HK-2 (cell line): ENCODE data around the gene CMTM3.

ENCODE experiments used
- DNase-seq: peaks from one replicate; pipeline ENCODE4 v3.0.0-alpha.2; 2018; ENCODE audit not compliant: unreplicated experiment

CMTM3 gene

DNA sequence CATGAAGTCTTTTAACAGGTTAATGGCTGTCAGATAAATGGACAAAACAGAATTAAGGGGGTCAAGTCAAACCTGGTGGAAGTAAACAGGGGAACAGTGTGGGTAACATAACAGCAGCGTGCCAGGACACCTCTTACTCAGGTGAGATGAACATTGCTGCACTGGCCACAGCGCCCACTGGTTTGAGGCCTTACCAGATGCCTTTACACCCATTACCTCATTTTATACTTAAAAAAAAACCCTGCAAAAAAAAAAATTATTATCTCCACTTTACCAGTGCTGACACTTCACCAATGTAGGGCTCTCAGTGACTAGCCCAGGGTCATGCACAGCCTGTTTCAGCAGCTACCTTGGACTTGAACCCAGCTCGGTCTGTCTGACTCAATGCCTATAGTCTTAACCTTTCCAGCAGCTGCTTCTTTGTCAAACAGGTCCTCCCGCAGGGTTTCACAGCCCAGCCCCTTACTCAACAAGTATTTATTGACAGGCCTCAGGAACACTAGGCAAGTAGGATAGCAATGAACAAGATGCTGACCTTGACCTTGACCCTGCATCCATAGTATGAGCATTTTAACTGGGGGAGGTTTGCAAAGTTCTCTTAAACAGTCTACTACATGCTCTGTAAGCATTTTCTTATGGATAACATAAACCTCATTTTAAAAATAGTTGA, 30.2 kb downstream of the CMTM3 start:
- DNase-seq: no peak

DNA sequence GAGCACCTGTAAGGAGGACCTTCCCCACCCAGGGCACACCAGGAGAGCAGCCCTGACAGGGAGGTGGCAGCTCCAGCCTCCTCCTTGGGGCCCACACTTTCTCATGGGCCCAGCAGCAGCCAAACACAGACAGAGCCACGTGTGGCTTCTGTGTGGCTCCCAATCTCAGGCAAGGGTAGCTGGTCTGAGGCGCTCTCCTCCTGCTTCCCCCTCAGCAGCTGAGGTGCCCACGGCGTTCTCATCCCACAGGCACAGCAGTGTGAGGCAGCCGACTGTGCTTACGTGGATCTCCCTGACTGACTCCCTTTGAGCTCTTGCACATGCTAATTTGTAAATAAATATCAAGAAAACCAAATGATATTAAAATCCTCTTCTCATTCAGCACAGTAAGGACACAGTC, 30.9 kb downstream of the CMTM3 start:
- DNase-seq: no peak

DNA sequence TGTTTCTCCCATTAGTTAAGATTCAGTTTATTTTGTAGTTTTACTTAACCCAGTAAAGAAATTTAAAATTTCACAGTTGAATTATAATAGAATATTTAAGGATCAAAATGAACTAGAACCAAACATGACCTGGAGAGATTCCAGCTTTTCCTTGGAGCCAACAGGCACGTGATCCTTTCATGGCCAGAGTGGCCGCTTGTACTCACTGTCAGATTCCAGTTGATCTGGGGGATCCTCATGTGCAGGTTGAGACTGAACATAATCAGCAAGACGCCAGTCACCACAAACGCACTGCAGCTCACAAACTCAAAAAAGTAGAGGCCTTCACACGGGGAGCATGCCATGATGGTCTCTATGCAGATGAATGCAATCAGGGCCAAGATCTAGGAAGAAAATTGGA, 31.7 kb downstream of the CMTM3 start:
- no peak for DNase-seq

DNA sequence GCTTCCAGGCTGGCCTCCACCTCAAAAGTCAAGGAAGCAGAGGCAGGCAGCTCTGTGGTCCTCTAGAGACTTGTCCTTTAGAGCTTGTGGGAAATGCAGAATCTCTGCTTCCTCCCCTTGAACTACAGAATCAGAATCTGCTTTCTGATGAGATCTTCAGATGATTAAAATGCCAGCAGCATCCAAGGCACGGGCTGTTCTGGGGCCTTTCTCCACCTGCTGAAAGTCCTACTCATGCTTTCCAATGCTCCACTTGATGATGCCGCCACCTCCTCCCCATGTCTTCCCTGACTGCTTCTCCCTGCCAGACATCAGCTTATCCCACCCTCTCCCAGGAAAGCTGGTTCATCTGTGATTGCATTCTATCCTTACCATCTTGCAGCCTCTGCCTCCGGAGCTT, 33.3 kb downstream of the CMTM3 start:
- DNase-seq: no peak

- DNase-seq: no peak
Measured at GRCh38 chr16:66639091-66639885, 34.8 kb downstream of the CMTM3 start.

- DNase-seq: no peak
Measured at GRCh38 chr16:66640724-66641314, 36.3 kb downstream of the CMTM3 start.

DNA sequence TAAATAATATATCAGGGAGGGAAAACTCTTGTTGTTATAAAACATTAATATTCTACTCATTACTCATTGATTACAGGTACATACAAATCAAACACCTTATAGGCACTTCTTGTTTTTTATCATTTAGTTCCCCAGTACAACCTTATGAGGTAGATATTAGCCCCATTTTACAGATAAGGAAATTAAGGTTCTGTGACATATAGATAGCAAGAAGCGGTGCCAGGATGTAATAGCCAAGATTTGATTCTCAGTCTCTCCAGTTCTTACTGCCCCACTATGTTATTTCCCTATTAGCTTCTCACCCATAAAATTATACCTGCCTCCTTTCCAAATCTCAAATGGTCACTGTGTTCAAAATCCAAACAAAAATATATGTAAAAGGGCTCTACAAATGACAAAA, 36.9 kb downstream of the CMTM3 start:
- DNase-seq: no peak

DNA sequence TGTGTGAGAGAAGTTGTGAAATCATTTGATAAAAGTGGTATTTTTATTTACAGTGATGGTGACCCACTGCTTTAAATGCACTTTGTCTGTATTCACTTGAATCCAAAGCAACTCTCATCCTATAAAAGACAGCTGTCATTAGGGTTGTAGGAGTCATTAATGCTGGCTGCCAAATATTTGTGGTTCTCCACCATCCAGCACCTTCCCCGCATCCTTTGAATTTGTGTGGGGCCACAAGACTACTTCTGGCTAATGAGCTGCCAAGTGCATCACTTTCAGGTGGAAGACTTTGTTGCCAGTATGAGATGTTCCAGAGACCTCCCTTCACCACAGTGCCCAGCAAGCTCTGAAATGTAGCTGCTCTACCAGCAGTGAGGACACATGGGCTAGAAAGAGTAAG, 43.4 kb downstream of the CMTM3 start:
- no peak for DNase-seq

GRCh38 chr16:66649167-66649566, 44.7 kb downstream of the CMTM3 start:
- no peak for DNase-seq

- DNase-seq: no peak
Measured at GRCh38 chr16:66649636-66650205, 45.2 kb downstream of the CMTM3 start.

- peak; percentile 60 for DNase-seq
Measured at GRCh38 chr16:66650707-66651473, 46.4 kb downstream of the CMTM3 start.

DNA sequence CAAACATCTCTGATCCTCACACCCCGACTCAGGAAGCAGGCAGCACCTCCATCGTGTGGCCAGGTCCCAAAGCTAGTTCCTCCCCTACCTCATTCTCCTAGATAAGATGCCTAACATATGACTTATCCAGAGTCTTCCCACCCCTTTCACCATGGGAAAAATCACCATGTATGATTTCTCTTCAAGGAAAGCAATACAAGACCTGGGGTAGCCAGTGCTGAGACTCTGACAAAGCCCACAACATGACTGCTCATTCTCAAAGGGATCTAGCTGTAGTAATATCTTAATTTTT, 46.9 kb downstream of the CMTM3 start:
- DNase-seq: no peak

DNA sequence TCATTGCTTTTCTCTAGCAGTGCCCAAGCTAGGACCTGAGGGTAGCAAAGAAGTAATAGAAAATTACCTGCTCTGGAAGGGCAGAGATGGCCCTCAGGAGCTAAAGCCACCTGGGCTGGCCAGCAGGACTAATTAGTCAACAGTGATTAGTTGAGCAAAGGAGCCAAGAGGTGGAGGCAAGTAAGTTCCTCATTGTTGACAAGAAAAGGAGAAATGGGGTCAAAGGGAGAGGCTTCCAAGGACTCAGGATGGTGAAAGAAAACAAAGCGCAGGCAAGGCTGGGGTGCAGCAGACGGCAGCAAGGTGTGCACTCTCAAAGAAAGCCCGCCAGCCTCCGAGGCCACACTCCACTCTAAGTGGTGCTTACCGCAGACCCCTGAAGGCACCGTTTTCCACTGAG, 47.5 kb downstream of the CMTM3 start:
- no peak for DNase-seq

GRCh38 chr16:66652661-66653360, 48.3 kb downstream of the CMTM3 start:
- no peak for DNase-seq

GRCh38 chr16:66653581-66654350, 49.3 kb downstream of the CMTM3 start:
- DNase-seq: no peak

GRCh38 chr16:66656547-66656946, 52.0 kb downstream of the CMTM3 start:
- no peak for DNase-seq

DNA sequence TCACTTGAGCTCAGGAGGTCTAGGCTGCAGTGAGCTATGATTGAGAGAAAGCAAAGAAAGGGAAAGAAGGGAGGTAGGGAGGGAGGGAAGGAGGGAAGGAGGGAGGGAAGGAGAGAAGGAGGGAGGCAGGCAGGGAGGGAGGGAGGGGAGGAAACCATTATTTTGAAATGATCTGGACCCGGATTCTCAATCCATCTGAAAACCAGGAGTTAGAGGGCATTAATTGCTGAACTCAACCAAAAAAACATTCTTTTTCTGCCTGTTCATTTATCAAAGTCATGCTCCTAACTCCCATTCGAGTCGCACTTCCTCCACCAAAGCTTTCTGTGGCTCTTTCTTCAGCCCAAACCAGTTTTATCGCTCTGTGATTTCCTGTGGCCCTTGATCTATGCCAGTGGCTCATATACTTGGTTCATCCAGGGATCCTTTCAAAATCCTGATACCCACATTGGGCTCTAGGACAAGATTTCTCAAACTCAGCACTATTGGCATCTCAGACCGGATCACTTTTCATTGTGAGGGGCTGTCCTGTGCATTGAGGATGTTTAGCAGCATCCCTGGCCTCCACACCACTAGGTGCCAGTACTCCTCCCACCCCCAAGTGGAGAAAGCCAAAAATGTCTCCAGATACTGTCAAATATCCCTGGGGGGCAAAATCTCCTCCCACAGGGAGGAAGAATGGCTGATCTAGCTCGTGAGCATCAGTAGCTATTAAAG, 53.8 kb downstream of the CMTM3 start:
- DNase-seq: no peak

DNA sequence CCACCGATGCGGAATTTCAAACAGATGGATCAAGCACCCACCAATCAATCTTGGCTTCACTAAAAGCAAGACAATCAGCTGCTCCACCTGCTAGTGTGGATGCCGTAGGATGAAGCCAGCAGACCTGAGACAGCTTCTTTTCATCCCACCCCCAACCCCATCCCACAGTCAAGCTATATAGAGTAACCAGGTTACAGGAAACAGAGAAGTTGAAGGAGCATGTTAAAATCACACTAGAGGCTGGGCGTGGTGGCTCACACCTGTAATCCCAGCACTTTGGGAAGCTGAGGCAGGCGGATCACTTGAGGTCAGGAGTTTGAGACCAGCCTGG, 54.3 kb downstream of the CMTM3 start:
- no peak for DNase-seq

DNA sequence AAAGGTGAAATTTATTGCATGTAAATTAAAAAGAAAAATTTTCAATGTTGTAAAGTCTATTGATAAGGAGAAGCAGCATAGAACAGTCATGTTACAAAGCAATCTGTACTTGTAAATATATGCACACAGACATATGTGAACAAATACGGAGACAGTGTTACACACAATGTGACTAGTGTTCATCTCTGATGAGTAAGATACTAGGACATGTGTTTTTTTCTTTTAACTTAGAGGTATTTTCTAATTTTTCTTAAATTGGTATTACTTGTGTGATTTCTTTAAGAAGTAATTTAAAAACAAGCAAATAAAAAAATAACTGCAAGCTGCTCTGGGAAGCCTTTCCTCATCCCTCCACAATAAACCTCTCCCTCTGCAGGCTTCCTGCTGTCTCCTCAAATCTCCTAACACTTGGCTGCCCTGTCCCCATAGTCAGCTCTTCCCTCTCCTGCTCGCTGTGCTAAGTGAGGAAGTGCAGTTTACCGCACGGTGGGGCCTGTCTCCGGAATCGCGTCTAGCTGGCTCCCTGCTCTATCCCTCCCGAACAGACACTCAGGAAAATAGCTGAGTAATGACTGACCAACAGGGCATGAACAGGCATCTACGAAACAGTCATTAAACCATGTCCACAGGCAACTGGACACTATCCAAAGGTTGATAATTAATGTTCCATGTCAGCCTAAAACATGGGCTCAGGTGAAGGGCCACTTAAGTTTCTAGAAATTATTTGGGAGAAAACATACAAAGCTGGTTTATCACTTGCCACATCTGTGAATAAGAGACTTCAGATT, 56.1 kb downstream of the CMTM3 start:
- peak; percentile 86 for DNase-seq

DNA sequence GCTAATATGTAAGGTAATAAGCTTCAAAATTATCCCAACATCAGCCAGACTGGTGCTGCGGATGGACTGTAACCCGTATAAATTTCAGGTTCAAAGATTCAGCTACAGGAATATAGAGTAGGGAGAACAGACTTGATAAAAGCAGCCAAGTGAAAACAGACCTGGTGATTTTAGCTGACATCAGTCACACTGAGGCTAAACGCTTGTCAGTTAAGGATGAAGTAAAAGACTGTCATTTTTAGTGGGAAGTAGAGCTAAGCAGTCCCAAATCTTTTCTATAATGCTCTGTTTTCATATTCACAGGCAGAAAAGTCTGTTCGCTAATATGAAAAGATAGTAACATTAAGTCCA, 56.7 kb downstream of the CMTM3 start:
- no peak for DNase-seq
